GM12801 (cell line): ENCODE measurements around the gene ZNHIT2.

Experiments used
- CTCF ChIP-seq: IDR thresholded peaks from one replicate; pipeline ENCODE4 v1.5.1; 2011; ENCODE audit warnings: control low read depth; ENCODE audit not compliant: insufficient read length; ENCODE audit errors: extremely low read depth

ZNHIT2 gene

GRCh38 chr11:65087827-65088226, 29.7 kb downstream of the ZNHIT2 start:
- no peak for TF ChIP-seq CTCF

GRCh38 chr11:65087216-65087615, 30.3 kb downstream of the ZNHIT2 start:
- TF ChIP-seq CTCF: no peak

- no peak for TF ChIP-seq CTCF
Measured at GRCh38 chr11:65086809-65087208, 30.7 kb downstream of the ZNHIT2 start.

- TF ChIP-seq CTCF: no peak
Measured at GRCh38 chr11:65085446-65085845, 32.1 kb downstream of the ZNHIT2 start.

- no peak for TF ChIP-seq CTCF
Measured at GRCh38 chr11:65084598-65085375, 32.7 kb downstream of the ZNHIT2 start.

GRCh38 chr11:65083834-65084597, 33.5 kb downstream of the ZNHIT2 start, which contains the start of the genes CDCA5 and ZFPL1:
CDCA5 (minus strand) TSS chr11:65084040; CDS start chr11:65083978, 62 bp downstream.
ZFPL1 (plus strand) TSS chr11:65084222; CDS start chr11:65084699, 477 bp downstream.
- no peak for TF ChIP-seq CTCF

GRCh38 chr11:65083134-65083833, 34.2 kb downstream of the ZNHIT2 start:
- no peak for TF ChIP-seq CTCF
